ENCODE data around the gene SYTL2. TPM values are rescaled to one million over a fixed set of nuclear protein-coding genes. Genes with fewer than 3 reads are reported as not detected.

SYTL2 gene
- total and polyA plus RNA-seq, 8 donors, result 21.3 to 63.3 (median 45.0) TPM

DNA sequence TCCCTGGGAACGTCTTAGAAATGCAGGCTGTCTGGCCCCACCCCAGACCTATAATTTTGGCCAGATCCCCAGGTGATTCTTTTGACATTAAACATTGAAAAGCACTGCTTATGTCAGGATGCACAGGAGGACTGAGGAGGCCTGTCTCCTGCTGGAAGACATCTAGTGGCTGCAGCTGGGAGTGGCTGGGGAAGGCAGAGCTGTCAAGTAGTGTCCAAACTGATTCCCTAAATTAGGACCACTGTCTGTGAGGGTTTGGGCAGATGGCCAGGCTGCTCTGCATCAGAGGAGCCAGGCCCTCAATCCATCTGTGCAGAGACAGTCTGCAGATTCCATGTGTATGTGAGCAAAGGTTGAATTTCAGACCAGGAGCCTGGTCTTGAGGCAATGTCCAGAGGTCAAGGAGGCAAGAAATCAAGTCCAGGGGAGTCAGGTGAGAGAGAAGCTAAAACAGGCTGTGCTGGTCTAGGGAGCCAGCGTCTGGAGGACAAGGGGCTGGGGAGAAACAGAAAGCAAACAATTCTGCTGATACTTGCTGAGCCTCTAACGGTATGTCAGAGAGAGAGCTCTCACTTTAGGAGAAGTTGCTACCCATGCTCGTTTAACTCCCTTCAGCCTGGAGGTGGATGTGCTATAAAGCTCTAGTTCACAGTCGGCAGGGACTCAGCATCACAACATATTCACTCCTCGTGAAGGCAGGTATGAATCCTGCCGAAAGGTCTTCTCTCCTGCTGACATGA is 15.3 kb upstream of the SYTL2 start:
- ATAC-seq (peak; percentile 24), DNase-seq (peak in 1 of 4 donors; percentile 26)
- Histone ChIP-seq H3K4me1 (peaks cover 0 to 7% of the 10 kb centered on the region in 2 donors), H3K4me3 (no peak overlapping the region), H3K36me3 (no peaks in the 10 kb centered on the region), H3K27me3 (no peaks in the 10 kb centered on the region), H3K27ac (no peak overlapping the region), H3K9me3 (no peaks in the 10 kb centered on the region)
- intact Hi-C loops (cut with DNase I), result no loop called here
- TF ChIP-seq, protein P1, sequence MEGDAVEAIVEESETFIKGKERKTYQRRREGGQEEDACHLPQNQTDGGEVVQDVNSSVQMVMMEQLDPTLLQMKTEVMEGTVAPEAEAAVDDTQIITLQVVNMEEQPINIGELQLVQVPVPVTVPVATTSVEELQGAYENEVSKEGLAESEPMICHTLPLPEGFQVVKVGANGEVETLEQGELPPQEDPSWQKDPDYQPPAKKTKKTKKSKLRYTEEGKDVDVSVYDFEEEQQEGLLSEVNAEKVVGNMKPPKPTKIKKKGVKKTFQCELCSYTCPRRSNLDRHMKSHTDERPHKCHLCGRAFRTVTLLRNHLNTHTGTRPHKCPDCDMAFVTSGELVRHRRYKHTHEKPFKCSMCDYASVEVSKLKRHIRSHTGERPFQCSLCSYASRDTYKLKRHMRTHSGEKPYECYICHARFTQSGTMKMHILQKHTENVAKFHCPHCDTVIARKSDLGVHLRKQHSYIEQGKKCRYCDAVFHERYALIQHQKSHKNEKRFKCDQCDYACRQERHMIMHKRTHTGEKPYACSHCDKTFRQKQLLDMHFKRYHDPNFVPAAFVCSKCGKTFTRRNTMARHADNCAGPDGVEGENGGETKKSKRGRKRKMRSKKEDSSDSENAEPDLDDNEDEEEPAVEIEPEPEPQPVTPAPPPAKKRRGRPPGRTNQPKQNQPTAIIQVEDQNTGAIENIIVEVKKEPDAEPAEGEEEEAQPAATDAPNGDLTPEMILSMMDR (IDR thresholded peaks at IDR 0.05), result peak in 1 of 2 donors; percentile 28

DNA sequence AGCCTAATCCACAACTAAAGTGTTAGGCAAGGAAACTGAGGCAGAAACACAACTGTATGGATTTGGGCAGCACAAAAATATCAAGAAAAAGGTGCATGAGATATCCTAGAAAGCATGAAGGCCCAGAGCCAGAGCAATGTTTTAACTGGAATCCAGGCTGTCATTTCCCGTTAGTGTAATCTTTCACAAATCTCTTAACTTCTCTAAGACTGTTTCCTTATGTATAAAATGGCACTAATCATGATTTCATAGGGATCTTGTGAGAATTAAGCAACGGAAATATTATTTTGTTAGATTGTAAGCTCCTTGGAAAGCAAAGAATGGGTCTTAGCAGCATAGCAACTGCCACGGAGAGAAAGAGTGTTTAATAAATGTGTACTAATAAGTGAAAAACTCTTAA is 14.7 kb upstream of the SYTL2 start:
- intact Hi-C loops (cut with DNase I), result no loop called here

DNA sequence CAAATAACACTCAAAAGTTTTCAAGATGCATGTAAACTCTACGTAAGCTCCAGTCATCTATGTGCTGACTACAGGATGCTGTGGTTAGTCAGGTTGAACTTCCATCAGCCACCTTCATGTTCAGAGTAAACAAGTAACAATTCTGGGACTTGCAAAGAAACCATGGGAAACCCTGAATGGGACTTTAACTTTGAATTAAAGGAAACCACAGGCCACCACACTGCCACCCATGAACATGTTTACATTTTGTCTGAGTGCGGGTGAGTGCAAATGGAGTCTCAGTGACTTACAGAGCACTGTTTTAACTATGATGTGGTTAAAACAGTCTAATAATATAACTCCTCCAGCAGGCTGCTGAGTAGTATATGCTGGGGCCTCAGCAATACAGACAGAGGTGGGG is 12.9 kb upstream of the SYTL2 start:
- TF ChIP-seq, protein P1 (IDR thresholded peaks at IDR 0.05), result no peak
- ATAC-seq (no peak), DNase-seq (peak in 1 of 4 donors; percentile 26)
- Histone ChIP-seq H3K27me3 (no peaks in the 10 kb centered on the region), H3K27ac (no peak overlapping the region), H3K9me3 (no peaks in the 10 kb centered on the region), H3K36me3 (no peaks in the 10 kb centered on the region), H3K4me3 (no peak overlapping the region), H3K4me1 (peaks cover 0 to 7% of the 10 kb centered on the region in 2 donors)
- intact Hi-C loops (cut with DNase I), result no loop called here

More for the DNA sequence above, 14.7 kb upstream of the SYTL2 start:
- no peak for ATAC-seq
- H3K4me1 ChIP-seq, result peaks cover 0 to 7% of the 10 kb centered on the region in 2 donors
- DNase-seq, result no peak
- H3K36me3 ChIP-seq, result no peaks in the 10 kb centered on the region
- H3K27me3 ChIP-seq, result no peaks in the 10 kb centered on the region
- H3K4me3 ChIP-seq, result no peak overlapping the region
- TF ChIP-seq, protein P1 (IDR thresholded peaks at IDR 0.05), result no peak
- no peak overlapping the region for H3K27ac ChIP-seq
- no peaks in the 10 kb centered on the region for H3K9me3 ChIP-seq

DNA sequence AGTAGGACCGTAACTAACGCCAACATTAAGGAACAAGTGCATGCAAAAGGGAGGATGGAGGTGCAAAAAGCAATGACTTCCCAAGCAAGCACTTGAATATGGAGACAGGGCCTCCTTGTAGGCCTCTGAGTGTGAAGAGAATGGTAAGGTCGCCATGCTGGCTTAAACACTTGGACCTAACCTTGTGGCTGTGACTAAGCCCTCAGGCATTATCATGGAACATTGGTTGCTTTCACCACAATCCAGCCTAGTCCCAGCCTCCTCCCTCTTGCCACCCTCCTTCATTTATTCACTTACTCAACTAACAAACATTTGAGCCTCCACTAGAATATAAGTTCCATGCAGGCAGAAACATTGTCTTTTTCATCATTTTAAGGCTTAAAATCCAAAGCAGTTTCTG is 11.9 kb upstream of the SYTL2 start:
- ATAC-seq, result no peak
- DNase-seq, result no peak
- intact Hi-C loops (cut with DNase I), result no loop called here

DNA sequence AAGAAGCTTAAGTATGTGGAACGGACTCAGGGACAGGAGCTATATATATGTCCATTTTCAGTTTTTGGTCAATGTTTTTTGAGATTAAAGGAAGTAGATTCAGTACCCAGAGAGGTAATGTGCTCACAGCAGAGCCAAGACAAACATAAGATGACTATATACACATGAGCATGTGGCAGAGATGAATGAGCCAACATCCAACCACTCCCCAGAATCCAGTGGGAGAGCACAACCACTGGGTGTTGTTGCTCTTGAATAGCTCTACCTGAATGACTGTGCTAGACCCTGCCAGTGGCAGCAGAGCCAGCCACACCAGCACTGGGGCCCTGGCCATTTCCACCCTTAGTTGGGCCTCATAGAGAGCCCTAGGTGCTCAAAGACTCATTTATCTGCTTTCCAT is 10.7 kb upstream of the SYTL2 start:
- Histone ChIP-seq H3K27me3 (no peaks in the 10 kb centered on the region), H3K4me1 (no peaks in the 10 kb centered on the region), H3K27ac (no peak overlapping the region), H3K9me3 (no peaks in the 10 kb centered on the region), H3K4me3 (no peak overlapping the region), H3K36me3 (no peaks in the 10 kb centered on the region)
- ATAC-seq (peak; percentile 68), DNase-seq (no peak)
- intact Hi-C loops (cut with DNase I), result no loop called here
- TF ChIP-seq, protein P1 (IDR thresholded peaks at IDR 0.05), result no peak

More for the DNA sequence above, 11.9 kb upstream of the SYTL2 start:
- Histone ChIP-seq H3K36me3 (no peaks in the 10 kb centered on the region), H3K4me3 (no peak overlapping the region), H3K9me3 (no peaks in the 10 kb centered on the region), H3K4me1 (no peaks in the 10 kb centered on the region), H3K27ac (no peak overlapping the region), H3K27me3 (no peaks in the 10 kb centered on the region)
- TF ChIP-seq, protein P1 (IDR thresholded peaks at IDR 0.05), result no peak

Data from left lung (tissue), 10 donors.